Choroid plexus epithelial cell (primary cell): ENCODE measurements around the gene UNC119.

ENCODE experiments used
- DNase-seq: peaks from one replicate; pipeline ENCODE4 v3.0.0-alpha.2; 2010; ENCODE audit warnings: low read depth
- H3K4me3 ChIP-seq: 2 replicates; pipeline ENCODE4 v1.5.1; 2011; ENCODE audit warnings: low read depth, mild to moderate bottlenecking, control low read depth, low read length, moderate library complexity
- CTCF ChIP-seq: conservative IDR thresholded peaks from 2 replicates; pipeline ENCODE4 v1.5.1; 2011; ENCODE audit warnings: low read depth, mild to moderate bottlenecking, control low read depth, inconsistent platforms, low read length, moderate library complexity

Gene UNC119

GRCh38 chr17:28513476-28513875 lies 38.9 kb downstream of the UNC119 start:
- no peak for TF ChIP-seq CTCF

GRCh38 chr17:28511858-28512461 lies 40.5 kb downstream of the UNC119 start:
- TF ChIP-seq CTCF = peak; percentile 29
- no peak for DNase-seq
- H3K4me3 ChIP-seq = no peak overlapping the region

More at GRCh38 chr17:28513476-28513875, 38.9 kb downstream of the UNC119 start:
- no peak for DNase-seq
- no peak overlapping the region for H3K4me3 ChIP-seq

- no peak for TF ChIP-seq CTCF
- no peak overlapping the region for H3K4me3 ChIP-seq
- DNase-seq = no peak
Observed at GRCh38 chr17:28509789-28510188, 42.6 kb downstream of the UNC119 start.

- H3K4me3 ChIP-seq = no peak overlapping the region
- TF ChIP-seq CTCF = no peak
Observed at GRCh38 chr17:28508211-28508724, 44.2 kb downstream of the UNC119 start.

GRCh38 chr17:28507567-28508203 lies 44.7 kb downstream of the UNC119 start:
- no peak for DNase-seq
- TF ChIP-seq CTCF = no peak
- H3K4me3 ChIP-seq = no peak overlapping the region

More at GRCh38 chr17:28508211-28508724, 44.2 kb downstream of the UNC119 start:
- no peak for DNase-seq

- no peak for DNase-seq
- no peak for TF ChIP-seq CTCF
- H3K4me3 ChIP-seq = no peak overlapping the region
Observed at GRCh38 chr17:28506763-28507487, 45.5 kb downstream of the UNC119 start.
